ENCODE results near the gene KIF26B.

The KIF26B gene

DNA sequence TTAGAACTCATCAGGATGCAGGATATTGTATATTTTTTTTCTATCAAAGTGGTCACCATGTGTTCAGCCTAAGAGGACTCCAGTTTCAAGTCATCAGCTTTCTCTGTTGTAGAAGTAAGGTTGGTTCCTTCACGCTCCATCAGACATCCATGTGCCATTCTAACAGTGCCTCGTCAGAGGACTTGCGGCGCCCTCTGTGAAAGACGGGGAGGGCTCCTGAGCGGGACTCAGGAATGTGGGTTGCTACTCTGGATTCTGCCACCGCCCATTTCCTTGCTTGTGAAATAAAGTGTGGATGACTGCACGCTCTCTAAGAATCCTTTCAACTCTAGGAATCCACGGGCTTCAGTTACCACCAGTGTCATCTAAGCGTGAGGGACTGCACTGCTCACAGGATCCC is 593.5 kb downstream of the KIF26B start:
- no peak for FAIRE-seq
- no peak for DNase-seq (ENCODE audit: insufficient read length, low spot score)
- TF ChIP-seq, protein P1, sequence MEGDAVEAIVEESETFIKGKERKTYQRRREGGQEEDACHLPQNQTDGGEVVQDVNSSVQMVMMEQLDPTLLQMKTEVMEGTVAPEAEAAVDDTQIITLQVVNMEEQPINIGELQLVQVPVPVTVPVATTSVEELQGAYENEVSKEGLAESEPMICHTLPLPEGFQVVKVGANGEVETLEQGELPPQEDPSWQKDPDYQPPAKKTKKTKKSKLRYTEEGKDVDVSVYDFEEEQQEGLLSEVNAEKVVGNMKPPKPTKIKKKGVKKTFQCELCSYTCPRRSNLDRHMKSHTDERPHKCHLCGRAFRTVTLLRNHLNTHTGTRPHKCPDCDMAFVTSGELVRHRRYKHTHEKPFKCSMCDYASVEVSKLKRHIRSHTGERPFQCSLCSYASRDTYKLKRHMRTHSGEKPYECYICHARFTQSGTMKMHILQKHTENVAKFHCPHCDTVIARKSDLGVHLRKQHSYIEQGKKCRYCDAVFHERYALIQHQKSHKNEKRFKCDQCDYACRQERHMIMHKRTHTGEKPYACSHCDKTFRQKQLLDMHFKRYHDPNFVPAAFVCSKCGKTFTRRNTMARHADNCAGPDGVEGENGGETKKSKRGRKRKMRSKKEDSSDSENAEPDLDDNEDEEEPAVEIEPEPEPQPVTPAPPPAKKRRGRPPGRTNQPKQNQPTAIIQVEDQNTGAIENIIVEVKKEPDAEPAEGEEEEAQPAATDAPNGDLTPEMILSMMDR (IDR thresholded peaks at IDR 0.05; ENCODE audit: insufficient read depth, missing control alignments): no peak

DNA sequence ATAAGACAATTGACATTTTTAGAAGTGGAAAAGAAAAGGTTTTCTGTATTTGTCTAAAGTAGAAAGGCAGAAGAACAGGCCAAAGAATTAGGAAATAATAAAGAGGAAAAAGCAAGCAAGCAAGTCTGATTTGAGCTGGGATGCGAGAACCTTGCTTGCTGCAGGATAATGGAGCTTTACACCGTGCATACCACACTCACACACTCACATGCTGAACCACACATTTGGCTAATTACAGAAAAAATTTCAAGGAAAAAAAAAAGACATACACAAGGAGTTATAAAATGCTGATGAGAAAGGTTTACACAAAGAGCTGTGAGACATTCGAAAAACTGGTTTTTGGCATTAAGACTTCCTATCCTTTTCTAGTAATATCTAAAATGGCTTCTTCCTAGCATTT is 593.9 kb downstream of the KIF26B start:
- DNase-seq (ENCODE audit: insufficient read length, low spot score): no peak
- TF ChIP-seq, protein P1 (IDR thresholded peaks at IDR 0.05; ENCODE audit: insufficient read depth, missing control alignments): no peak
- FAIRE-seq: no peak

DNA sequence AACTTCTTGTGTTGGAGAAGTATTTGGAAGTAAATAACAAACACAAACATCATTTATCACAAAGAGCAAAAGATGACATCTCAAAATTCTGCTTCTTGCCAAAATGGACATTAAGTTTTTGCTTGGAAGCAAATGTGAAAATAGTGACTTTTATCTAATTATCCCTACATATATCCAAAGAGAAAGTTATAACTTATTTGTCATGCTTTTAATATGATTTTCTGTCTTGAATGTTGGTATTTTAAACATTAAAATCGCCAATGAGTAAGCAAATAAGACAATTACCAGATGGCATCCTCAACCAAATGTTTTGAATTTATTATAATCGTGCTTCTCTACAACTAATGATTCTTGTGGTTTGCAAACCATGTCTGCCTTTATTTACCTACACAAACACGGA is 594.3 kb downstream of the KIF26B start:
- FAIRE-seq (no peak), DNase-seq (ENCODE audit: insufficient read length, low spot score) (no peak)
- TF ChIP-seq, protein P1 (IDR thresholded peaks at IDR 0.05; ENCODE audit: insufficient read depth, missing control alignments): no peak

DNA sequence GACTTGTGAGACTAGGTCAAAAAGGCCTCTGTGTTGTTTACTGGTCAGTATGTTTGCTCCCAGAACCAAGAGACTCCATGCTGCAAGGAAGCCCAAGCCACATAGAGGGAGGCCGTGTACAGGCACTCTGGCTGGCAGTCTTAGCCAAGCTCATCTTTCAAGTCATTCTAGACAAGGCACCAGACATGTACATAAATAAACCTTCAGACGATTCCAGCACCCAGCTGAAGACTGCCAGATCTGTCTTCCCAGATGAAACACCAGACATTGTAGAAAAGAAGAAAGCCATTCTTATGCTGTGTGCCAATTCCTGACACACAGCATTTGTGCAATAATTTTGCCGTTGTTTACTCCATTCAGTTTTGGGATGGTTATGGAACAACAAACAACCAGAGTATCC is 595.5 kb downstream of the KIF26B start:
- FAIRE-seq (no peak), DNase-seq (ENCODE audit: insufficient read length, low spot score) (no peak)
- TF ChIP-seq, protein P1 (IDR thresholded peaks at IDR 0.05; ENCODE audit: insufficient read depth, missing control alignments): no peak

DNA sequence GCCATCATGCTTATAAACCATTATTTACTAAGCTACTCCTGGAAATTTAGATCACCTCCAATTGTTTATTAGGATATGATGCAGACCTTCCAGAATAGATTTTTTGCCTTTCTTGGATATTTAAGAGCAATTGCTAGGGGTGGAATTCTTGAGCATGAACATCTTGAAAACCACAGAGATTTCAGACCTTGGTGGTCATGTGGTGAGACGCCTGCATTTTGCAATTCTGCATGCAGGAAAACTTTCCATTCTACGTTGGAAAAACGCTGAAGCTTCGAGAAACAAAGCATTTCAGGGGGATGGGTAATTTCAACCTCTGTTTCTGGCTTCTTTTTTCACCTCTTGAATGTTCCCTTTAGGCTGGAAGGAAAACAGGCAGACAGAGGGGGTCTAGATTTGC is 596.3 kb downstream of the KIF26B start:
- TF ChIP-seq, protein P1 (IDR thresholded peaks at IDR 0.05; ENCODE audit: insufficient read depth, missing control alignments): no peak
- FAIRE-seq (no peak), DNase-seq (ENCODE audit: insufficient read length, low spot score) (no peak)

DNA sequence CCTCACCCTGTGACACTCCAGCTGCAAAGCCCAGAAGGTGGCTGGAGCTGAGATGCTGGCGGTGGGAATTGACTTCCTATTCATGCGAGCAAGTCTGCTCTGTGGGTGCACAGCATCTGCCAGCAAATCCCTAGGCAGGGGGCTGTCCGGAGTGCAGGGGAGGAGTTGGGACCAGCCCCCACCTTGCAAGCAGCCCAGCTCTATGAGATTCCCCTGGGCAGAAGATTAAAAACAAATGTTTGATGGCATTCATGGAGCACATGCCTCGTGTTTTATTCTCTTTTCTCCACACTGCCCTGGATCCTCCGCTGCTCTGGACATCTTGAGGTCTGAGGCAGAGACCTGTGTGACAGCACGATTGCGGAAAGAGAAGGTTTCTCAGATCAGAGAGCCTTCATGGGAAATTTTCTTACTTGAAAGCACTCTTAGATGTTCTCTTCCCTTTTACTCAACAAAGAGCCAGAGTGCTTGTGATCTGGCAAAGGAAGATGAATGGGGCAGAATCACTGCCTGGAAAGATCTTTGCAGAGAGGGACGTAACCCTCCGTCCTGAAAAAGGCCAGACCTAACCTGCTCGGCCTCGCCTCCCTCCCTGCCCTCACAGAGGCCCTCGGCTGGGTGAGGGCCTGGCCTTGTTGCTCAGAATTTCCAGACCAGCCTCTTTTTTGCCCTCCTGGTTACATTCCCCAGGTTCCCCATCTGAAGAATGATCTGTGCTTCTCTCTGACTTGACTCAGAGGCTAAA is 597.1 kb downstream of the KIF26B start:
- TF ChIP-seq, protein P1 (IDR thresholded peaks at IDR 0.05; ENCODE audit: insufficient read depth, missing control alignments): no peak
- FAIRE-seq (no peak), DNase-seq (ENCODE audit: insufficient read length, low spot score) (no peak)

DNA sequence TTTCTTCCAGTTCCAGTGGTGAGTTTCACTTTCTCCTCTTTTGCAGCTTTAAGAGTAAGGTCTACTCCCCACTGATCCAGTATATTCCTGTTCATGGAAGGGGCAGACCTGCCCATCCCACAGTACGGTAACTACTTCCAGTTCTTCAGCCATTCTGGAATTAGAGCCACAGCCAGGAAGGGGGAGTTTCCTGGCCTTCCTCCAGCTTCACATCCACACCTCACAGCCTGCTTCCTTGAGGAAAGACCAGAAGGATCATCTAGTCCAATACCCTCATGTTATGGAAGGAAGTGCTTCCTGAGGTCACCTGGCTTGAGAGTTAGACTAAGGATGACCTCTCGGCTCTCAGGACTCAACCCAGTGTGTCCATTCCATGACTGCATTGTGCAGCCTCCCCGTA is 597.8 kb downstream of the KIF26B start:
- no peak for DNase-seq (ENCODE audit: insufficient read length, low spot score)
- TF ChIP-seq, protein P1 (IDR thresholded peaks at IDR 0.05; ENCODE audit: insufficient read depth, missing control alignments): no peak
- no peak for FAIRE-seq
